SK-N-SH (cell line): ENCODE measurements around the gene F11R. TPM values are rescaled to one million over a fixed set of nuclear protein-coding genes. Genes with fewer than 3 reads are reported as not detected.

Experiments
- CTCF ChIA-PET: fragments of 300-600, 350-600 bp; formaldehyde crosslinking; extraction: SDS; loops from one replicate; lab custom pipeline; 2021; lab: Yijun Ruan, JAX
- POLR2A ChIA-PET: fragments of 350-600 bp; sonication (Branson Sonifier 250); formaldehyde crosslinking; extraction: SDS; loops from one replicate; lab custom pipeline; 2020; ENCODE audit warnings: antibody characterized with exemption, inconsistent platforms; lab: Yijun Ruan, JAX
- DNase-seq: peaks from one replicate; pipeline ENCODE4 v3.0.0; 2012
- H2AFZ ChIP-seq: fragments of 200-600 bp; sonication (generic); 2 replicates; pipeline ENCODE4 v1.8.1; 2016; ENCODE audit warnings: antibody characterized with exemption, mild to moderate bottlenecking, low read depth
- H3F3A ChIP-seq: fragments of 200-600 bp; sonication (generic); replicated peaks from 2 replicates; pipeline ENCODE3; 2016; ENCODE audit warnings: antibody characterized with exemption, mild to moderate bottlenecking; ENCODE audit not compliant: insufficient read depth
- H3K27ac ChIP-seq, 2 experiments: fragments of 200-500 bp in 1 of 2; fragments of 200-600 bp in 1 of 2; sonication (Bioruptor generic) in 1 of 2; sonication (generic), shearing (Covaris generic) in 1 of 2; 2 replicates each; pipeline versions ENCODE4 v1.5.1 to v1.6.1; 2014 to 2016; ENCODE audit warnings: low read depth in 2 of 2, inconsistent platforms in 1 of 2, low read length in 1 of 2, mild to moderate bottlenecking in 1 of 2, mixed read lengths in 1 of 2
- H3K27me3 ChIP-seq: fragments of 200-600 bp; sonication (generic), shearing (Covaris generic); 2 replicates; pipeline ENCODE4 v1.6.1; 2016; ENCODE audit warnings: mixed run types; ENCODE audit not compliant: insufficient read depth
- H3K36me3 ChIP-seq, 2 experiments: fragments of 200-500 bp in 1 of 2; fragments of 200-600 bp in 1 of 2; sonication (Bioruptor generic) in 1 of 2; sonication (generic) in 1 of 2; replicated peaks in 1 of 2; 2 replicates each; pipeline versions ENCODE3 to v1.5.1; 2014 to 2016; ENCODE audit warnings: low read length in 1 of 2, mild to moderate bottlenecking in 1 of 2; ENCODE audit not compliant: insufficient read depth in 2 of 2, control insufficient read depth in 1 of 2
- H3K4me1 ChIP-seq, 2 experiments: fragments of 200-500 bp in 1 of 2; fragments of 200-600 bp in 1 of 2; sonication (Bioruptor generic) in 1 of 2; sonication (generic), shearing (Covaris generic) in 1 of 2; 2 replicates each; pipeline versions ENCODE4 v1.5.1 to v1.6.1; 2014 to 2016; ENCODE audit warnings: low read depth in 1 of 2, low read length in 1 of 2, mixed run types in 1 of 2; ENCODE audit not compliant: insufficient read depth in 2 of 2, control insufficient read depth in 1 of 2
- H3K4me2 ChIP-seq: fragments of 200-600 bp; sonication (generic), shearing (Covaris generic); 2 replicates; pipeline ENCODE4 v1.6.1; 2017; ENCODE audit warnings: mixed run types
- H3K4me3 ChIP-seq, 2 experiments: fragments of 200-500 bp in 1 of 2; fragments of 200-600 bp in 1 of 2; sonication (Bioruptor generic) in 1 of 2; sonication (generic), shearing (Covaris generic) in 1 of 2; 2 replicates each; pipeline versions ENCODE4 v1.5.1 to v1.8.1; 2014 to 2016; ENCODE audit warnings: low read depth in 2 of 2, inconsistent platforms in 1 of 2, low read length in 1 of 2, mild to moderate bottlenecking in 1 of 2, mixed read lengths in 1 of 2, moderate library complexity in 1 of 2
- H3K79me2 ChIP-seq: fragments of 200-600 bp; sonication (generic); 2 replicates; pipeline ENCODE4 v1.8.1; 2017; ENCODE audit warnings: mild to moderate bottlenecking; ENCODE audit not compliant: insufficient read depth
- H3K9ac ChIP-seq: fragments of 200-600 bp; sonication (generic); 2 replicates; pipeline ENCODE4 v1.6.1; 2017; ENCODE audit warnings: mixed run types
- H3K9me2 ChIP-seq: fragments of 200-600 bp; sonication (generic); 2 replicates; pipeline ENCODE4 v1.6.1; 2017; ENCODE audit warnings: mixed run types
- H3K9me3 ChIP-seq: fragments of 200-600 bp; sonication (generic); 2 replicates; pipeline ENCODE4 v1.6.1; 2017; ENCODE audit warnings: mixed run types, mild to moderate bottlenecking, moderate library complexity
- H4K20me1 ChIP-seq: fragments of 200-600 bp; sonication (generic); 2 replicates; pipeline ENCODE4 v1.6.1; 2017; ENCODE audit warnings: mild to moderate bottlenecking, mixed run types; ENCODE audit not compliant: insufficient read depth
- FOXJ3 ChIP-seq: sonication (generic); formaldehyde crosslinking; IDR thresholded peaks from 2 replicates; pipeline ENCODE4 v1.5.1; 2020; ENCODE audit warnings: mild to moderate bottlenecking, missing genetic modification reagents
- GABPA ChIP-seq: IDR thresholded peaks from 2 replicates; pipeline ENCODE4 v1.4.0; 2012; ENCODE audit warnings: low read depth, mild to moderate bottlenecking
- GATA2 ChIP-seq: sonication (generic); formaldehyde crosslinking; IDR thresholded peaks from 2 replicates; pipeline ENCODE4 v1.5.0; 2020; ENCODE audit warnings: mild to moderate bottlenecking, missing genetic modification reagents
- IRF3 ChIP-seq: fragments of 150-350 bp; IDR thresholded peaks from 2 replicates; pipeline ENCODE4 v1.6.1; 2016; ENCODE audit warnings: mild to moderate bottlenecking, low read depth, low read length
- JUND ChIP-seq: IDR thresholded peaks from 2 replicates; pipeline ENCODE4 v1.4.0; 2012
- MAX ChIP-seq: IDR thresholded peaks from 2 replicates; pipeline ENCODE4 v1.4.0; 2012; ENCODE audit warnings: low read depth
- NFIC ChIP-seq: IDR thresholded peaks from 2 replicates; pipeline ENCODE4 v1.4.0; 2012; ENCODE audit warnings: borderline replicate concordance
- NRF1 ChIP-seq: IDR thresholded peaks from 2 replicates; pipeline ENCODE4 v1.6.1; 2012; ENCODE audit warnings: low read depth, mild to moderate bottlenecking, low read length
- RFX5 ChIP-seq: IDR thresholded peaks from 2 replicates; pipeline ENCODE4 v1.6.1; 2012; ENCODE audit warnings: mild to moderate bottlenecking, improper control_type of control experiment, low read length
- SMC3 ChIP-seq: IDR thresholded peaks from 2 replicates; pipeline ENCODE4 v1.6.1; 2012; ENCODE audit warnings: low read depth, low read length, improper control_type of control experiment
- TAF1 ChIP-seq: IDR thresholded peaks from 2 replicates; pipeline ENCODE4 v1.6.1; 2012; ENCODE audit warnings: low read depth, mild to moderate bottlenecking, low read length, moderate library complexity, borderline replicate concordance
- TCF12 ChIP-seq: IDR thresholded peaks from 2 replicates; pipeline ENCODE4 v1.4.0; 2012
- TEAD4 ChIP-seq: IDR thresholded peaks from 2 replicates; pipeline ENCODE4 v1.4.0; 2012; ENCODE audit warnings: mild to moderate bottlenecking, borderline replicate concordance; ENCODE audit not compliant: insufficient read depth
- YY1 ChIP-seq: IDR thresholded peaks from 2 replicates; pipeline ENCODE4 v1.4.0; 2012; ENCODE audit warnings: low read depth, mild to moderate bottlenecking
- ZBTB33 ChIP-seq: IDR thresholded peaks from 2 replicates; pipeline ENCODE4 v1.4.0; 2012; ENCODE audit warnings: low read depth, borderline replicate concordance
- WGBS: methylation state at CpG from one replicate; pipeline ENCODE4 v1.1.6; 2017; ENCODE audit warnings: low lambda C conversion rate; 5-methylcytosine and 5-hydroxymethylcytosine counted together
- polyA plus RNA-seq, 3 experiments: library from polyadenylated mRNA; depleted of rRNA; stranded (reverse); fragments of >200 nt; gene quantifications; 2 replicates each; pipeline ENCODE4 v1.2.3, GENCODE V29; 2012
- TF ChIP-seq, protein P1 (sequence below): IDR thresholded peaks from 2 replicates; pipeline ENCODE4 v1.4.0; 2012; ENCODE audit warnings: low read depth, borderline replicate concordance
- TF ChIP-seq, protein P2 (sequence below): fragments of 200-600 bp; sonication (generic); IDR thresholded peaks from 2 replicates; pipeline ENCODE4 v1.6.1; 2017; ENCODE audit warnings: antibody characterized with exemption, mild to moderate bottlenecking, moderate library complexity

F11R gene
- polyA plus RNA-seq, 1 of the 3 experiments (the other 2 are of a cell fraction), result 9.0 TPM

DNA sequence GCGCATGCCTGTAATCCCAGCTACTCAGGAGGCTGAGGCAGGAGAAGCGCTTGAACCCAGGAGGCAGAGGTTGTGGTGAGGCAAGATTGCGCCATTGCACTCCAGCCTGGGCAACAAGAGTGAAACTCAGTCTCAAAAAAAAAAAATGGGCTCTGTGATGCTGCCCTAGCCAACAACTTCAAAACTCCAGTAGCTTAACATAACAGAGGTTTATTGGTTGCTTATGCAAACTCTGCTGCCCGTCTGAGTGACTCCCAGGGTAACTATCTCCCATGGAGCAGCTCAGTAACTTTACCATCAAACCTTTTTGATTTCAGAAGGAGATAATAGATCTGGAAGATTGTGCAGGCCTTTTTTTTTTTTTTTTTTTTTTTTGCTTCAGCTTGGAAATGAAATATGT, 47.5 kb downstream of the F11R start:
- Histone ChIP-seq H2AFZ (no peak overlapping the region), H3K27ac (no peak overlapping the region), H3K9me2 (no peaks in the 10 kb centered on the region), H3K4me3 (no peak overlapping the region), H3F3A (no peaks in the 10 kb centered on the region), H3K9ac (no peak overlapping the region), H3K4me1 (no peaks in the 10 kb centered on the region), H3K4me2 (no peak overlapping the region), H3K79me2 (no peaks in the 10 kb centered on the region), H3K27me3 (peaks cover 42% of the 10 kb centered on the region; the same call in 1 of the 2 replicates), H3K9me3 (no peaks in the 10 kb centered on the region), H3K36me3 (no peaks in the 10 kb centered on the region), H4K20me1 (no peaks in the 10 kb centered on the region)
- no peak for DNase-seq
- ChIA-PET POLR2A (no interaction called here), CTCF (interaction anchor here (0.6 to 1.1 kb wide), 3 partner anchors 17 to 22 kb away, joined by 3 to 4 read pairs (median 3); partner anchors contain the start of gene ITLN2)
- WGBS, result 24% methylated on average over 4 of the region's 4 CpGs
- TF ChIP-seq, protein P1, sequence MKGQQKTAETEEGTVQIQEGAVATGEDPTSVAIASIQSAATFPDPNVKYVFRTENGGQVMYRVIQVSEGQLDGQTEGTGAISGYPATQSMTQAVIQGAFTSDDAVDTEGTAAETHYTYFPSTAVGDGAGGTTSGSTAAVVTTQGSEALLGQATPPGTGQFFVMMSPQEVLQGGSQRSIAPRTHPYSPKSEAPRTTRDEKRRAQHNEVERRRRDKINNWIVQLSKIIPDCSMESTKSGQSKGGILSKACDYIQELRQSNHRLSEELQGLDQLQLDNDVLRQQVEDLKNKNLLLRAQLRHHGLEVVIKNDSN, result no peak
- no peak for TF ChIP-seq SMC3

DNA sequence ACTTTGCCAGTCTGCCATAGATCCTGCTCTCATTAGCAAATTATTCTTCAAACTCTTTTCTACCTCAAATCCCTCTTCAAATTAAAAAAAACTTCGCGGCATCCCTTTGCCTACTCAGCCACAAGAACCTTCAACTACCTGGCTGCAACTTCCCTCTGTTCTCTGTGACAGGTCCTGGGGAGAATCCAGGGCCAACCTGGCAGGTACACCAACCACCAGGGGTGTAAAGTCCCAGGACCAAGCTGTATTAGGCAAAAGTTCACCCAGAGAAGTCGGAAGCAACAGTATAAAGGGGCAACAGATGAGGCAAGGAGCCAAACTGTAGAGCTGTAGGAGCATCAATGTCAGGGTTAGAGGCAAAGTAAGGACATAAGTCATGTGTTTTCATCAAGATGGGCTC, 48.0 kb downstream of the F11R start:
- 6% methylated on average over 3 of the region's 3 CpGs for WGBS
- no peaks in the 10 kb centered on the region for H3K9me3 ChIP-seq
- no peaks in the 10 kb centered on the region for H3K9me2 ChIP-seq
- H3K4me3 ChIP-seq, result no peak overlapping the region
- H3K9ac ChIP-seq, result no peak overlapping the region
- ChIA-PET POLR2A (no interaction called here), CTCF (interaction anchor here (1.0 to 1.1 kb wide), 2 partner anchors 17 to 22 kb away, joined by 3 to 4 read pairs; no protein-coding TSS in a partner anchor)
- no peaks in the 10 kb centered on the region for H3K36me3 ChIP-seq
- no peaks in the 10 kb centered on the region for H3F3A ChIP-seq
- H4K20me1 ChIP-seq, result no peaks in the 10 kb centered on the region
- no peak overlapping the region for H2AFZ ChIP-seq
- H3K4me2 ChIP-seq, result no peak overlapping the region
- H3K4me1 ChIP-seq, result no peaks in the 10 kb centered on the region
- TF ChIP-seq TAF1 (no peak), MAX (no peak), NFIC (no peak), IRF3 (no peak), NRF1 (no peak), TCF12 (no peak), YY1 (no peak), JUND (no peak), GATA2 (CRISPR knock-in tag) (no peak), FOXJ3 (no peak), ZBTB33 (no peak), RFX5 (no peak), GABPA (no peak), TEAD4 (no peak)
- TF ChIP-seq, protein P2, sequence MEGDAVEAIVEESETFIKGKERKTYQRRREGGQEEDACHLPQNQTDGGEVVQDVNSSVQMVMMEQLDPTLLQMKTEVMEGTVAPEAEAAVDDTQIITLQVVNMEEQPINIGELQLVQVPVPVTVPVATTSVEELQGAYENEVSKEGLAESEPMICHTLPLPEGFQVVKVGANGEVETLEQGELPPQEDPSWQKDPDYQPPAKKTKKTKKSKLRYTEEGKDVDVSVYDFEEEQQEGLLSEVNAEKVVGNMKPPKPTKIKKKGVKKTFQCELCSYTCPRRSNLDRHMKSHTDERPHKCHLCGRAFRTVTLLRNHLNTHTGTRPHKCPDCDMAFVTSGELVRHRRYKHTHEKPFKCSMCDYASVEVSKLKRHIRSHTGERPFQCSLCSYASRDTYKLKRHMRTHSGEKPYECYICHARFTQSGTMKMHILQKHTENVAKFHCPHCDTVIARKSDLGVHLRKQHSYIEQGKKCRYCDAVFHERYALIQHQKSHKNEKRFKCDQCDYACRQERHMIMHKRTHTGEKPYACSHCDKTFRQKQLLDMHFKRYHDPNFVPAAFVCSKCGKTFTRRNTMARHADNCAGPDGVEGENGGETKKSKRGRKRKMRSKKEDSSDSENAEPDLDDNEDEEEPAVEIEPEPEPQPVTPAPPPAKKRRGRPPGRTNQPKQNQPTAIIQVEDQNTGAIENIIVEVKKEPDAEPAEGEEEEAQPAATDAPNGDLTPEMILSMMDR, result no peak
- no peak for DNase-seq
- H3K27me3 ChIP-seq, result peaks cover 36% of the 10 kb centered on the region; the same call in 1 of the 2 replicates
- H3K79me2 ChIP-seq, result no peaks in the 10 kb centered on the region
- no peak overlapping the region for H3K27ac ChIP-seq
